ENCODE results near the gene MPZL1. TPM values are rescaled to one million over a fixed set of nuclear protein-coding genes. Genes with fewer than 3 reads are reported as not detected.

The MPZL1 gene
- total RNA-seq, 1 experiment from 2014 or later: 71.7 TPM

DNA sequence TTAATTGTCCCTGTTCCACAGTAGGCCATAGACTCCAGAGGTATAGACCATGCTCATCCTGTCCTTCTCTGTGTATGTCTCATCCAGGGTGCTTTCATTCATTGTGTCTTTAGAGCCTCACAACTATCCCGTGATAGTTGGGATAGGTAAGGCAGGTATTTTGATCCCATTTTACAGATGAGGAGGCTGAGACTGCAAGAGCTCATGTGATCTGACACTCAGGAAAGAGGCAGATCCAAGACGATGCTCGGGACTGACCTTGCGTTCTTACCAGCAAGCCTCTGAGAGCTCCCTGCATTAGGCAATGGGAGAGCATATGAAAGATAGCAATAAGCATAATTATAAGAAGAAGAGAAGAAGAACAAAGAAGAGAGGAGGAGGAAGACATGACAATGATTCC, 49.0 kb upstream of the MPZL1 start:
- Mint-ChIP-seq H3K4me3 (no peak overlapping the region), H3K9me3 (no peaks in the 10 kb centered on the region), H3K36me3 (no peaks in the 10 kb centered on the region), H3K27ac (no peak overlapping the region), H3K27me3 (ENCODE audit: low read depth) (no peaks in the 10 kb centered on the region), H3K4me1 (peaks cover 15% of the 10 kb centered on the region)
- POLR2A ChIA-PET: no interaction called here
- ATAC-seq: no peak
- TF ChIP-seq FOXJ3 (CRISPR knock-in tag; IDR thresholded peaks at IDR 0.05; ENCODE audit: borderline replicate concordance): no peak
- TF ChIP-seq NFYB (CRISPR knock-in tag; conservative IDR thresholded peaks at IDR 0.05; ENCODE audit: low read depth): no peak
- TF ChIP-seq, protein P1, sequence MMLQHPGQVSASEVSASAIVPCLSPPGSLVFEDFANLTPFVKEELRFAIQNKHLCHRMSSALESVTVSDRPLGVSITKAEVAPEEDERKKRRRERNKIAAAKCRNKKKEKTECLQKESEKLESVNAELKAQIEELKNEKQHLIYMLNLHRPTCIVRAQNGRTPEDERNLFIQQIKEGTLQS (CRISPR knock-in tag; conservative IDR thresholded peaks at IDR 0.05): no peak
- no peak for TF ChIP-seq ZBTB21 (CRISPR knock-in tag; IDR thresholded peaks at IDR 0.05; ENCODE audit: borderline replicate concordance)
- DNase-seq (ENCODE audit: low spot score): no peak
- CTCF ChIA-PET: interaction anchor here (1.4 kb wide), 1 partner anchor 14 kb away, joined by 3 read pairs; no protein-coding TSS in a partner anchor

DNA sequence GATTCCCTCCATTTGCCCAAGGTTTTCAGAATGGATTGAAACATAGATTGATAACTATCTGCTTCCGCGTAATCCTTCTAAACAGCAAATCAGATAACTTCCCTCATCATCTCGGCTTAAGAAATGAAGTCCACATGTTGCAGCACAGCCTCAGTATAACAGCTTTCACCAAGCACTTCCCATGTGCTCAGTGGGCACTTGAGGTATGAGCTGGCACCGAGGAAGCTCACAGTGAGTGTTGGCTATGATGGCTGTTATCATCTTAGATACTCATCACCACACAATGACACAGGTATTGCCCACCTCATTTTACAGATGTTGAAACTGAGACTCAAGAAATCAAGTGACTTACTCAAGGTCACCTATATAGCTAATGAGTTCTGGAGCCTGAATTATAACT, 48.5 kb upstream of the MPZL1 start:
- no peak overlapping the region for H3K27ac Mint-ChIP-seq
- no peak overlapping the region for H3K4me3 Mint-ChIP-seq
- DNase-seq (ENCODE audit: low spot score) (no peak), ATAC-seq (no peak)
- TF ChIP-seq JAZF1 (CRISPR knock-in tag; IDR thresholded peaks at IDR 0.05): no peak
- no peak for TF ChIP-seq NR3C1 (CRISPR knock-in tag; conservative IDR thresholded peaks at IDR 0.05; ENCODE audit: low read depth)
- TF ChIP-seq MYBL2 (CRISPR knock-in tag; IDR thresholded peaks at IDR 0.05): no peak
- no peak for TF ChIP-seq ESRRA (CRISPR knock-in tag; IDR thresholded peaks at IDR 0.05; ENCODE audit: borderline replicate concordance)
- TF ChIP-seq, protein P2, sequence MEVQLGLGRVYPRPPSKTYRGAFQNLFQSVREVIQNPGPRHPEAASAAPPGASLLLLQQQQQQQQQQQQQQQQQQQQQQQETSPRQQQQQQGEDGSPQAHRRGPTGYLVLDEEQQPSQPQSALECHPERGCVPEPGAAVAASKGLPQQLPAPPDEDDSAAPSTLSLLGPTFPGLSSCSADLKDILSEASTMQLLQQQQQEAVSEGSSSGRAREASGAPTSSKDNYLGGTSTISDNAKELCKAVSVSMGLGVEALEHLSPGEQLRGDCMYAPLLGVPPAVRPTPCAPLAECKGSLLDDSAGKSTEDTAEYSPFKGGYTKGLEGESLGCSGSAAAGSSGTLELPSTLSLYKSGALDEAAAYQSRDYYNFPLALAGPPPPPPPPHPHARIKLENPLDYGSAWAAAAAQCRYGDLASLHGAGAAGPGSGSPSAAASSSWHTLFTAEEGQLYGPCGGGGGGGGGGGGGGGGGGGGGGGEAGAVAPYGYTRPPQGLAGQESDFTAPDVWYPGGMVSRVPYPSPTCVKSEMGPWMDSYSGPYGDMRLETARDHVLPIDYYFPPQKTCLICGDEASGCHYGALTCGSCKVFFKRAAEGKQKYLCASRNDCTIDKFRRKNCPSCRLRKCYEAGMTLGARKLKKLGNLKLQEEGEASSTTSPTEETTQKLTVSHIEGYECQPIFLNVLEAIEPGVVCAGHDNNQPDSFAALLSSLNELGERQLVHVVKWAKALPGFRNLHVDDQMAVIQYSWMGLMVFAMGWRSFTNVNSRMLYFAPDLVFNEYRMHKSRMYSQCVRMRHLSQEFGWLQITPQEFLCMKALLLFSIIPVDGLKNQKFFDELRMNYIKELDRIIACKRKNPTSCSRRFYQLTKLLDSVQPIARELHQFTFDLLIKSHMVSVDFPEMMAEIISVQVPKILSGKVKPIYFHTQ (CRISPR knock-in tag; IDR thresholded peaks at IDR 0.05): no peak
- no peak for TF ChIP-seq TCF7 (CRISPR knock-in tag; IDR thresholded peaks at IDR 0.05; ENCODE audit: low read depth)
- no peak for TF ChIP-seq GABPB1 (CRISPR knock-in tag; IDR thresholded peaks at IDR 0.05)
- no peak for TF ChIP-seq TEAD4 (CRISPR knock-in tag; IDR thresholded peaks at IDR 0.05)
- TF ChIP-seq, protein P3, sequence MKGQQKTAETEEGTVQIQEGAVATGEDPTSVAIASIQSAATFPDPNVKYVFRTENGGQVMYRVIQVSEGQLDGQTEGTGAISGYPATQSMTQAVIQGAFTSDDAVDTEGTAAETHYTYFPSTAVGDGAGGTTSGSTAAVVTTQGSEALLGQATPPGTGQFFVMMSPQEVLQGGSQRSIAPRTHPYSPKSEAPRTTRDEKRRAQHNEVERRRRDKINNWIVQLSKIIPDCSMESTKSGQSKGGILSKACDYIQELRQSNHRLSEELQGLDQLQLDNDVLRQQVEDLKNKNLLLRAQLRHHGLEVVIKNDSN (CRISPR knock-in tag; IDR thresholded peaks at IDR 0.05): no peak
- TF ChIP-seq, protein P4, sequence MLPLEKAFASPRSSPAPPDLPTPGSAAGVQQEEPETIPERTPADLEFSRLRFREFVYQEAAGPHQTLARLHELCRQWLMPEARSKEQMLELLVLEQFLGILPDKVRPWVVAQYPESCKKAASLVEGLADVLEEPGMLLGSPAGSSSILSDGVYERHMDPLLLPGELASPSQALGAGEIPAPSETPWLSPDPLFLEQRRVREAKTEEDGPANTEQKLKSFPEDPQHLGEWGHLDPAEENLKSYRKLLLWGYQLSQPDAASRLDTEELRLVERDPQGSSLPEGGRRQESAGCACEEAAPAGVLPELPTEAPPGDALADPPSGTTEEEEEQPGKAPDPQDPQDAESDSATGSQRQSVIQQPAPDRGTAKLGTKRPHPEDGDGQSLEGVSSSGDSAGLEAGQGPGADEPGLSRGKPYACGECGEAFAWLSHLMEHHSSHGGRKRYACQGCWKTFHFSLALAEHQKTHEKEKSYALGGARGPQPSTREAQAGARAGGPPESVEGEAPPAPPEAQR (CRISPR knock-in tag; IDR thresholded peaks at IDR 0.05): no peak
- no peak for TF ChIP-seq RELA (CRISPR knock-in tag; IDR thresholded peaks at IDR 0.05; ENCODE audit: borderline replicate concordance)
- TF ChIP-seq NFYB (CRISPR knock-in tag; conservative IDR thresholded peaks at IDR 0.05; ENCODE audit: low read depth): no peak
- TF ChIP-seq, protein P5, sequence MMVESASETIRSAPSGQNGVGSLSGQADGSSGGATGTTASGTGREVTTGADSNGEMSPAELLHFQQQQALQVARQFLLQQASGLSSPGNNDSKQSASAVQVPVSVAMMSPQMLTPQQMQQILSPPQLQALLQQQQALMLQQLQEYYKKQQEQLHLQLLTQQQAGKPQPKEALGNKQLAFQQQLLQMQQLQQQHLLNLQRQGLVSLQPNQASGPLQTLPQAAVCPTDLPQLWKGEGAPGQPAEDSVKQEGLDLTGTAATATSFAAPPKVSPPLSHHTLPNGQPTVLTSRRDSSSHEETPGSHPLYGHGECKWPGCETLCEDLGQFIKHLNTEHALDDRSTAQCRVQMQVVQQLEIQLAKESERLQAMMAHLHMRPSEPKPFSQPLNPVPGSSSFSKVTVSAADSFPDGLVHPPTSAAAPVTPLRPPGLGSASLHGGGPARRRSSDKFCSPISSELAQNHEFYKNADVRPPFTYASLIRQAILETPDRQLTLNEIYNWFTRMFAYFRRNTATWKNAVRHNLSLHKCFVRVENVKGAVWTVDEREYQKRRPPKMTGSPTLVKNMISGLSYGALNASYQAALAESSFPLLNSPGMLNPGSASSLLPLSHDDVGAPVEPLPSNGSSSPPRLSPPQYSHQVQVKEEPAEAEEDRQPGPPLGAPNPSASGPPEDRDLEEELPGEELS (CRISPR knock-in tag; IDR thresholded peaks at IDR 0.05): no peak
- TF ChIP-seq, protein P6, sequence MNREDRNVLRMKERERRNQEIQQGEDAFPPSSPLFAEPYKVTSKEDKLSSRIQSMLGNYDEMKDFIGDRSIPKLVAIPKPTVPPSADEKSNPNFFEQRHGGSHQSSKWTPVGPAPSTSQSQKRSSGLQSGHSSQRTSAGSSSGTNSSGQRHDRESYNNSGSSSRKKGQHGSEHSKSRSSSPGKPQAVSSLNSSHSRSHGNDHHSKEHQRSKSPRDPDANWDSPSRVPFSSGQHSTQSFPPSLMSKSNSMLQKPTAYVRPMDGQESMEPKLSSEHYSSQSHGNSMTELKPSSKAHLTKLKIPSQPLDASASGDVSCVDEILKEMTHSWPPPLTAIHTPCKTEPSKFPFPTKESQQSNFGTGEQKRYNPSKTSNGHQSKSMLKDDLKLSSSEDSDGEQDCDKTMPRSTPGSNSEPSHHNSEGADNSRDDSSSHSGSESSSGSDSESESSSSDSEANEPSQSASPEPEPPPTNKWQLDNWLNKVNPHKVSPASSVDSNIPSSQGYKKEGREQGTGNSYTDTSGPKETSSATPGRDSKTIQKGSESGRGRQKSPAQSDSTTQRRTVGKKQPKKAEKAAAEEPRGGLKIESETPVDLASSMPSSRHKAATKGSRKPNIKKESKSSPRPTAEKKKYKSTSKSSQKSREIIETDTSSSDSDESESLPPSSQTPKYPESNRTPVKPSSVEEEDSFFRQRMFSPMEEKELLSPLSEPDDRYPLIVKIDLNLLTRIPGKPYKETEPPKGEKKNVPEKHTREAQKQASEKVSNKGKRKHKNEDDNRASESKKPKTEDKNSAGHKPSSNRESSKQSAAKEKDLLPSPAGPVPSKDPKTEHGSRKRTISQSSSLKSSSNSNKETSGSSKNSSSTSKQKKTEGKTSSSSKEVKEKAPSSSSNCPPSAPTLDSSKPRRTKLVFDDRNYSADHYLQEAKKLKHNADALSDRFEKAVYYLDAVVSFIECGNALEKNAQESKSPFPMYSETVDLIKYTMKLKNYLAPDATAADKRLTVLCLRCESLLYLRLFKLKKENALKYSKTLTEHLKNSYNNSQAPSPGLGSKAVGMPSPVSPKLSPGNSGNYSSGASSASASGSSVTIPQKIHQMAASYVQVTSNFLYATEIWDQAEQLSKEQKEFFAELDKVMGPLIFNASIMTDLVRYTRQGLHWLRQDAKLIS (CRISPR knock-in tag; IDR thresholded peaks at IDR 0.05; ENCODE audit: borderline replicate concordance): no peak
- TF ChIP-seq FOXK1 (CRISPR knock-in tag; IDR thresholded peaks at IDR 0.05): no peak
- no peak for TF ChIP-seq HMGA2 (CRISPR knock-in tag; IDR thresholded peaks at IDR 0.05)
- ChIA-PET CTCF (interaction anchor here (1.4 kb wide), 1 partner anchor 14 kb away, joined by 3 read pairs; no protein-coding TSS in a partner anchor), POLR2A (no interaction called here)
- peaks cover 15% of the 10 kb centered on the region for H3K4me1 Mint-ChIP-seq
- no peaks in the 10 kb centered on the region for H3K9me3 Mint-ChIP-seq
- no peaks in the 10 kb centered on the region for H3K27me3 Mint-ChIP-seq (ENCODE audit: low read depth)
- H3K36me3 Mint-ChIP-seq: no peaks in the 10 kb centered on the region

All from WTC11 (cell line).